GM18907 (cell line): ENCODE results near the gene SLC52A3.

Experiments
- ATAC-seq: cut with Tn5 transposase; IDR thresholded peaks from one replicate; pipeline ENCODE4 v1.9.1; 2021; ENCODE audit warnings: mild to moderate bottlenecking, moderate library complexity; ENCODE audit not compliant: unreplicated experiment

SLC52A3 gene

DNA sequence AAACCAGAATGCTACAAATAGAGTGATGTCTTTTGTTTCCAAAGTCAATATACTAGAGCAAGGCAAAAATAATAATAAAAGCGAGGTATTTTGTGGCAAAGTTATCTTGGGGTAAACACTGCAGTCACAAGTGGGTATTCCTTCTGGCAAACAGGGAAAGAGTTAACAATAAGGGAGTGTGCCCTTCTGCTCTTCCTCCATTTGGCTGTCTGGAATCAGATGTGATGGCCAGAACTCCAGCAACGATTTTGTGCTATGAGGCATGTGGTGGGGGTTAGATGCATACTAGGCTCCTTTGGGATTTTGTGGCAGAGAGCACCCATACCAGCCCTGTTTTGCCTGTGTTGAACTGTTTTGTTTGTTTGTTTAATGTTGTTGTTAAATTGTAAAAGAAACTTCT lies 2.4 kb upstream of the SLC52A3 start:
- no peak for ATAC-seq

DNA sequence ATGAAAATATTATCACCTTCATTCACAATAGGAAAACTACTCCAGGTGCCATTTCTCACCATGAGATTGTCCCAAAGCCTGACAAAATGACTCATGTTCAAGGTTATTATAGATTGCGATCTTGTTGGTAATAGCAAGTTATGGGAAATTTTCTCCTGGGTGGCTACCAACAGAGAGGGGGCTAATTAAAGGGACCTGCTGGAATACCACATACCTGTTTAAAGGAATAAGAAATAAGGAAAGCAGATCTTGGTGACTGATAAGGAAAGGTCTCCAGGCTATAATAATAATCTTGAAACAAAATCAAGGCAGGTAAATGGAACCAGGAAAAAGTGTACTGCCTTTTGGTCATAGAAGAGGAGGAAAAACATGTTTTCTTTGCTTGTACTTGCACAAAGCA lies 1.4 kb downstream of the SLC52A3 start:
- ATAC-seq: no peak

- ATAC-seq: no peak
These were observed 4.0 kb downstream of the SLC52A3 start for GRCh38 chr20:764255-764654.

- ATAC-seq: no peak
These were observed 6.6 kb downstream of the SLC52A3 start for GRCh38 chr20:761418-762381.

GRCh38 chr20:760751-761417 lies 7.4 kb downstream of the SLC52A3 start:
- no peak for ATAC-seq

DNA sequence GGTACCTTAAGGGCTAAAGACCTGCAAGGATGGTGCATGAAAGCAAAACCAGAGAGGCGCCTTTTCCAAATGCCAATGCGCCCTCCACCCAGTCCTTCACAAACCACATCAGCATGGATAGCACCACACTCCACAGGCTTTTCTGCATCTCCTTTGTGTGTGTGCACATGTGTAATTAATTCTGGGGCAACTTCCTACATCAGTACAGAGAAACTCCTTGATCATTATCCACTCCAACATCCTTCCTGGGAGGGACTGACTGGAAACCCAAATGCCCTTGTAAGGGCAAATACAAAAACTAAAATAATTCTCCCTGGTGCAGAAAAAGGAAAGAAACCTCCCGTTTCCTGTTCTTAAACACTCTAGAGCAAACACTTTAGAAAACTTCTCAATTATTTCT lies 10.8 kb downstream of the SLC52A3 start:
- ATAC-seq: no peak

- ATAC-seq: no peak
These were observed 12.4 kb downstream of the SLC52A3 start for GRCh38 chr20:755941-756340.

- no peak for ATAC-seq
These were observed 13.4 kb downstream of the SLC52A3 start for GRCh38 chr20:754904-755303.

DNA sequence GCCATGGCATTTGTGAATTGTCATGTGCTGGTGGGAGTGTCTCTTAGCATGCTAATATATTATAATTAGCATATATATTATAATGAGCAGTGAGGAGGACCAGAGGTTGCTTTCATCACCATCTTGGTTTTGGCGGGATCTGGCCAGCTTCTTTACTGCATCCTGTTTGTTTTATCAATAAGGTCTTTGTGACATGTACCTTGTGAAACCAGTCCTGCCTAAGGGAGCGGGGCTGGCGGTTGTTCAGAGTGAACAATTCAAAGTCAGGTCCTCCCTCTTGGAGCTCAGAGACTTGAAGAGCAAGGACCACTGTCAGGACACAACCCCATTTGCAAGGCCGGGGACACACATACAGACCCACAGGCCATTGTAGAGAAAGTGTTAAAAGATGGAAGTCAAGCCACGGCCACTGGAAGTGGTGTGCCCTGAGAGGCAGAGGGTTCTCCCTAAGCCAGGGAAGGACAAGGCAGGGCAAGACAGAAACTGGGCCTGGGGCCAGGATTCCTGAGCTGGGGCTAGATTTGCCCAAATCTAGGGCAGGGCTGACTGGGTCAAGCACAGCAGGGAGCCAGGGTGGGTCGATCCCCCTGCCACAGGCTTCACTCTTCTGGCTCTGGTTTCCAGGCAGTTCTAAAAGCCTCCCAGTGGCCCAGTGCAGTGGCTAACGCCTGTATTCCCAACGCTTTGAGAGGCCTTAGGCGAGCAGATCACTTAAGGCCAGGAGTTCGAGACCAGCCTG lies 14.2 kb downstream of the SLC52A3 start:
- ATAC-seq: no peak

DNA sequence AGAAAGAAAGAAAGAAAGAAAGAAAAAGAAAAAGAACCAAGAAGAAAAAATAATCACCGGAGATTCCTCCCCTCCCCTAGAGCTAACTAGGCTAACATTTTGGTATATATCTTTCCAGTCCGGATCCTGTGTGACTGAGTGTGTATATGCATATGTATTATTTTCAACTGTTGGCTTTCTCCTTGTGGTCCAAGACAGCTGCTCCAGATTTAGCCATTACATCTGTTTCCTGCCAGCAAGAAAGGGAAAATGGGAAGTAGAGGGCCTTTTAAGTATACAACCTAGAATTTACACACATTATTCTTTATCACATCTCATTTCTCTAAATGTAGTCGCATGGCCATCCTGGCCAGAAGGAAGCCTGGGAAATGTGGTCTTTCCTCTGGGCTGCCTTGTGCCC lies 15.2 kb downstream of the SLC52A3 start:
- ATAC-seq: no peak

DNA sequence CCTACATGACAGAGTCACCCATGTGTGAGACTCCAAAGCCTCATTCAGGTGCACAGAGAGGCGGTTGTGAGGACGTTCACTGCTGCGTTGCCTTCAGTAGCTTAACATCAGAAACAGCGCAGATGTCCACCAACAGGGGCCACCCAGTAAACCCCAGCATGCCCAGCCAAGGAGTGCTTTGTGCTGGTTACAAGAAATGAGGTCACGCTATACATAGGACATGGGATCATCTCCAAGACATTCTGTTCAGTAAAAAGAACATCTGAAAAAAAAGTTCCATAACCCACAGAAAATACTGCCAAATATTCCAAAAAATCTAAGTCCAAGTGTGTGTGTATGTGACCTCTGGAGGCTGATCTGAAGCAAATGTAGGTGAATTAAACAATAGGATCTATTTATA lies 16.0 kb downstream of the SLC52A3 start:
- ATAC-seq: no peak

GRCh38 chr20:751761-752160 lies 16.5 kb downstream of the SLC52A3 start:
- no peak for ATAC-seq

DNA sequence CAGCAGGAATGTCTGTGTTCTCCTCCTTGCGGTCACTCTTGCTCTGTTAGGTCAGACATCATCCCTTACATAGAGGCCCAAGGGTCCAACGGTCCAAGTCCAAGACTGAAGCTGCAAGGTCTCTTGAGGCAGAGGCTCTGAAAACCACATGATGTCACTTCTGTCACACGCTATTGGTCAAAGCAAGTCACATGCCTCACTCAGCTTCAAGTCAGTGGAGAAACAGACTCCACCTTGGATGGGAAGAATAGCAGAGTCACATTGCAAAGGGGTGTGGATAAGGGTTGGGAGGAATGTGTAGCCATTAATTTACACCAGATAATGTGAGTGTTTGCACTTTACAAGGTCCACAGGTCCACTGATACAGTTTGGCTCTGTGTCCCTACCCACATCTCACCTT lies 17.5 kb downstream of the SLC52A3 start:
- ATAC-seq: no peak

DNA sequence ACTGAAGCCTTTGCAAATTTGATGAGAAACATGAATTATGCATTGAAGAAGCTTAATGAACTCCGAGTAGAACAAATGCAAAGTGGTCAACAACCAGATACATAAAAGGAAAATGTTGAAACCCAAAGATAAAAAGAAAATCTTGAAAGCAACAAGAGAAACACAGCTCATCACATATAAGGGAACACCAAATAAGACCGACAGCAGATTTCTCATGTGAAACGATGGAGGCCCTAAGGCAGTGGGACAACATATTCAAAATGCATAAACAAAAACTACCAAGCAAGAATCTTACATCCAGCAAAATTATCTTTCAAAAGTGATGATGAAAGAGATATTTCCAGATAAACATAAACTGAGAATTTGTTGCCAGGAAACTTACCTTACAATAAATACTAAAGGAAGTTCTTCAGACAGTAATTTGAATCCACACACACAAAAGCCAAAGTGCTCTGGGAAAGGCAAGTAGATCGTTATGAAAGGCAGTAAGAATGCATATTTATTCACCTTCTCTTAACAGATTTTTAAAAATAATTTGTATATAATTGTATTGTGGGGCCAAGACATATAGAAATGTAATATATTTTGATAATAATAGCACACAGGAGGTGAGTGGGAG lies 22.5 kb downstream of the SLC52A3 start:
- no peak for ATAC-seq

DNA sequence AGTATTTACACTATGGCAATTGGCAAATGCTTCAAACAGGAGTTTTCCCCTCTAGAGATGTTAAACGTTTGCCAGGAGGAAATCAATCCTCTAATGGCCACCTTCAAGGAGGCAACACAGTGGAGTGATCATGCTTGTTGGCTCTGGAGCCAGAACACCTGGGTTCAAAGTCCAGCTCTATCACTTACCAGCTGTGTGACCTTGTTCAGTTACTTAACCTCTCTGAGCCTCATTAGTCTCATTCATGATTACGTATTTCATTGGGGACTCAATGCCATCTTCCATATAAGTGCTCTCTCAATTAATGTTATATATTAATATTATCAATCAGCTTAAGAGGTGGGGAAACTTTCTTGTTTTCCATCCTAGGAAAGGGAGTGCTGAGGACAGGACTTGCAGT lies 26.1 kb downstream of the SLC52A3 start:
- ATAC-seq: no peak

DNA sequence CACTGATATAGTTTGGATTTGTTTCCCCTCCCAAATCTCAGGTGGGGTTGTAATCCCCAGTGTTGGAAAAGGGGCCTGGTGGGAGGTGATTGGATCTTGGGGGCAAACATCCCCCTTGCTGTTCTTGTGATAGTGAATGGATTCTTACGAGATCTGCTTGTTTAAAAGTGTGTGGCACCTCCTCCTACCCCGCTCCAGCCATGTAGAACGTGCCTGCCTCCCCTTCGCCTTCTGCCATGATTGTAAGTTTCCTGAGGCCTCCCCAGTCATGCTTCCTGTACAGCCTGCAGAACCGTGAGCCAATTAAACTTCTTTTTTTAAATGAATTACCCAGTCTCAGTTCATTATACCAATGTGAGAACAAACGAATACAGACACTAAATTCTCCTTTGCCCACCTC lies 26.7 kb downstream of the SLC52A3 start:
- ATAC-seq: no peak

DNA sequence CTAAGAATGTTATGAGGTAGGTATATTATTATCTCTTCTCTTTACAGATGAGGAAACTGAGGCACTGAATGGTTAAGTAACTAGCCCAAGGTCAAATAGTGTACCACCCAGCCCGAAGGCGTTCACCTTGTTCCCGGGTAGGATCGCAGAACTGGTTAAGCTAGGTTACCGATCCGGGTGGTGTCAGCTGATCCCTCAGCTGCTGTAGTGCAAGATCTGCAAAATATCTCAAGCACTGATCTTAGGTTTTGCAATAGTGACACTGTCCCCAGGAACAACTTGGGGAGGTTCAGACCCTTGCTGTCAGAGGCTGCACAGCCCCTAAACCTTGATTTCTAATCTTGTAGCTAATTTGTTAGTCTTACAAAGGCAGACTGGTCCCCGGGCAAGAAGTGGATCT lies 28.1 kb downstream of the SLC52A3 start:
- no peak for ATAC-seq

- no peak for ATAC-seq
These were observed 28.6 kb downstream of the SLC52A3 start for GRCh38 chr20:739736-740135.

- no peak for ATAC-seq
These were observed 34.4 kb downstream of the SLC52A3 start for GRCh38 chr20:733861-734260.

DNA sequence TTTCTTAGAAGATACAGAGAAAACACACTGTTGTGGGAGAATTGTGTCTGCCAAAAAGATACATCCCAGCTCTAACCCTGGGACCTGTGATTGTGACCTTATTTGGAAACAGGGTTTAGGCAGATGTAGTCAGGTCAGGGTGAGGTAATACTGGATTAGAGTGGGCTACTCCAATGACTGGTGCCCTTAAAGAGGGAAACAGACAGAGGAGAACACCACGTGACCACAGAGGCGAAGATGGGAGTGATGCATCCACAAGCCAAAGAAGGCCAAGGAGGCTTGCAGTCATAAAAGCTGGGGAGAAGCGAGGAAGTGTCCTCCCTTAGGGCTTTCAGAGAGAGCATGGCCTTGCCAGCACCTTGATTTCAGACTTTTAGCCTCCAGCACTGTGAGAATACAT lies 35.6 kb downstream of the SLC52A3 start:
- ATAC-seq: no peak

DNA sequence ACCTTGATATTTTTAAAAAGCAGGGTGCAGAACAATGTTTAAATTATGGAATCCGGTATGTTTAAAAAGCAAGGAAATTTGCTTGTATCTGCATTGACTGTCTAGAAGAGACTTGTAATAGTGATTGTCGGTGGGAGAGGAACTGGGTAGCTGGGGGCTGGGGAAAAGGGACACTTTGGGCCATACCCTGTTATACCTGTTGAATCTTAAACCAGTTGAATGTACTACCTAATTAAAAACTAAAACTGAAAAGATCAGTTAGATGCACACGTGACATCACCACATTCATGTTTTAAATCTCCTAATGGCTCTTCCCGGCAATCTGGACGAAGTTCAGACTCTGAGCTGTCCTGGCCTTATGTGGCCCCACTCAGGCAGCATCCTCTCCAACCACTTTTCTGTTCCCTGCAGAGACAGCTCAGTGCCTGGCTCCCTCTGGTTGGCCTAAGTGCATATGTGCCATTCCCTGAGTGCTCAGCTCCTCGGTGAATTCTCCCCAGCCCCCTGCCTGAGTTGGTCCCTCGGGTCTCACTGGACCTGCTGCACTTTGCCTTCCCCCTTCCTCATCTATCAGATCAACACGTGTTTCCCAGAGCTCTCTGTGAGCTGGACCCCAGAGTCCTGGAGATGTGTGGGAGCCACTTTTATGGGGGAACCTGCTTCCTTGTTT lies 36.3 kb downstream of the SLC52A3 start:
- ATAC-seq: no peak
